ENCODE data around the gene CCDC146.
"Not testable (repeated sequence)": the region's sequence is repeated elsewhere in the genome, so short reads cannot be mapped to it uniquely, and the experiment has no call there.

The CCDC146 gene

DNA sequence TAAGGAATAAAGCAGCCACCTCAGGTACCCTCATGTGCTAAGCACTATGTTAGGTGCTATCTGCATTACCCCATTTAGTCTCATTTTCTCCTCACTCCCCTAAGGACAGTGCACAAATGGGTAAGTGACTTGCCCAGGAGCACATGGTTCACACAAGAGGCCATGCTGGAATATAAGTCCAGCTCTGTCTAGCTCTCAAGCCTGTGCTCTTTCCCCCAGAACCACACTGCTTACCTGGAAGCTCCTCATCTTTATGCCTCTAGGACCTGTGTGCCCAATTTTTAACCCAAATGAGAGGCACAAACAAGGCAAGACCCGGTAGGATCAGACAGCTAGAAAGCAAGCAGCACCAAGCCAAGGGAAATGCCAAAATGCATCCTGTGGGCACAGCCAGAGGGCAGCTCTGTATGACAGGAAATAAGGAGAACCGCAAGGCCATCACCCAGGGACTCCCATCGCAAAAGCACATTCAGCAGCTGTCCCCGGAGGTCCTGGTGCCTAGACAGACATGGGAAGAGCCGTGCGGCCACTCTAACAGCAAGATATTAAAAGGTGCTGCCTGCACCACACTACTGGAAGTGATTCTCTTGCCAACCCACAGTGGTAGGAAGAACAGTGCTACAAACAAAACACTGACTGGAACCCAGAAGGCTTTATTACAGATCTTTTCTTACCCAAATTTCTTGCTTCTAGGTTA, 205.7 kb downstream of the CCDC146 start:
- DNase-seq (ENCODE audit: low read depth in 2 of 2) = no peak

DNA sequence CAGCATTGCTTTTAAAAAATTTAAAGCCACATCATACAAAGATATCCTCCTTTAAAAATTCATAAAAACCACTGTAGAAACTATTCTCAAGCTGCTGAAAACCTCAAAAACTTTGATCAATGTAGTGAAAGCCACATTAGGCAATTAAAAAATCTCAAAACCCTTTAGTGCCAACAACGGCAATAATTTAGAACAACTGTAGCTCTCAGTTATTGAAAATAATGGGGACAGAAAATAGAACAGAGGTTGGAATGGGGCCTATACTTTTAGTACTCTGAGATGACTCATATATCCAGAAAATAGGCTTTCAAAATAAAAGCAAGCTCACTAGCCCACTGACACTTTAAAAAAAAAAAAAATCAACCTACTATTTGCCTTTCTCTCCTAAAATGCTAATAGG, 206.3 kb downstream of the CCDC146 start:
- peak in 1 of 2 experiments; percentile 33 for DNase-seq (ENCODE audit: low read depth in 2 of 2)

DNA sequence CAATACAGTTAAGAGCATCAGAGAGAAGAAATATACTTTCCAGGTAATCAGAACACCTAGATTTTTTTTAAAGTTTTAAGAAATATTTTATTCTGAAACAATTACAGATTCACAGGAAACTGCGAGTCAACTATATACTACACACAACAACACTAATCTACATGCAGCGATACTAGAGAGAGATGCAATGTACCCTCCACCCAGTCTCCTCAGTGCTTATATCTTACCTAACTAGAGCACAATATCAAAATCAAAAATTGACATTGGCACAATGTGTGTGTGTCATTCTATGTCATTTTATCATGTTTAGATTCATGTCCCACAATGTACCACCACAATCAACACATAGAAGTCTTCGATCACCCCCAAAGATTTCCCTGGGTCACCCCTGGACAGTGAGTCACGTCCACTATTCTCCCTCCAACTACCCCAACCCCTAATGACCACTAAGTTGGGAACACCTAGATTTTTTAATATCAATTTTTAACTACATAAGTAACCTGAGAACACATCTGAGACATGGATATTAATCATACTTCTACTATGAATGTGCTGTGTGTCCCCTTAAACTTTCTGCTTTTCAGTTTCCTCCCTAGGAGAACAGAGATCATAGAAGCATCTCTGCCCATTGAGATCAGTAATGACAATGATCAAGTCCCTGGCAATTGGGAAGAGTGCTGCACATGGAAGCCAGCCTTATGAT, 207.2 kb downstream of the CCDC146 start:
- DNase-seq (ENCODE audit: low read depth in 2 of 2) = no peak

GRCh38 chr7:77330169-77330882, 207.9 kb downstream of the CCDC146 start:
- DNase-seq (ENCODE audit: low read depth in 2 of 2) = no peak

GRCh38 chr7:77331938-77332695, 209.7 kb downstream of the CCDC146 start:
- DNase-seq (ENCODE audit: low read depth in 2 of 2) = peak in 1 of 2 experiments; percentile 41

GRCh38 chr7:77334039-77334438, 211.6 kb downstream of the CCDC146 start:
- DNase-seq (ENCODE audit: low read depth in 2 of 2) = not testable (repeated sequence)

DNA sequence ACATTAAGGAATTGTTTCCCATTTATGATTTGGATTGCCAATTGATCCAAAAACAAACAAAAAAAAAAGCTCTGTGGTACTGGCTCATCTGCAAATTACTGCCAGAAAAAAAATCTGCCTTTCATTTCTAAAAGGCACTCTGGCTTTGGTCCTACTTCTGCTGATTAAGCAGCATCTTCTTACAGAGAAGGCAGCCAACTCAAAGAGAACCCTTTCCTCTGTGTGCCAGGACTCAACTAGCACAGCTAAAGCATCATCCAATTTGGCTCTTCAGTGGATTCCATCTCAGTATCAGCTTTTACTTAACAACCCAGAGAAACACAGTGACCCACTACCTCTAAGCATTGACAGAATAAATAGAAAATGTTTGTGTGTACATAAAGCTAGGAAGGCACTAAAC, 213.2 kb downstream of the CCDC146 start:
- no peak for DNase-seq (ENCODE audit: low read depth in 2 of 2)

GRCh38 chr7:77337456-77337990, 215.1 kb downstream of the CCDC146 start:
- DNase-seq (ENCODE audit: low read depth in 2 of 2) = no peak

GRCh38 chr7:77338260-77338659, 215.8 kb downstream of the CCDC146 start:
- DNase-seq (ENCODE audit: low read depth in 2 of 2) = no peak

DNA sequence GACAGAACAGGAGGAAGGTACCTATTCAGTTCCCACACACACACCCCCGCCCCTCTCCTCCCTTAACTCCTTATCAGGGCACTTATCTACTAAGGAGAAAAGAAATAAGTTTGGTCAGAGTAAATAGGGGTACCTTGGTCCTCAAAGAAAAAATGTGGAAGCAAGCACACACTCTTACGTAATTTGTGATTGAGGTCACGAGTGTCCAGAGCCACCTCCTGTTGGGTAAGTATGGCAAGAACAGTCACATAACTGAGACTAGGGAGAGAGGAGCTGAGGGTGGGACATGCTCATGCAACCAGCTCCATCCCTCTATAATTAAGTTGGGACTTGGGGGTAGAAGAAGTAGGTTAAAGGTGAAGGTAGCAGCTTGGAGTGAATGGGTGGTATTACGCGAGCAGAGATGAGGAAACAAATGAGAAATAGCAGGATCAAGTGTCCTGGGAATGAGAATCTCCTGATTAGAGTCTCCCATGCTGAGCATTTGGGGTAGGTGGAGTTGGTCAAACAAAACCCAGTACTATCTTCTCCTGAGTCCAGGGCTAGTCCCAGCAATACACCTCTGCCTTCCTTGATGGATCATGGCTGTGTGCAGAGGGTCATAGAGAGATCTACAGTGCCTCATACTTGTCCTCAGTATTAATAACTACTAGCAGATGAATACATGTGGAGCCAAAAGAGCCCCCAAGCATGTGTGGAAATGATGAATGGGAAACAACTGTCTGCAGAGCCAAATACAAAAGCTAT, 216.6 kb downstream of the CCDC146 start:
- no peak for DNase-seq (ENCODE audit: low read depth in 2 of 2)

GRCh38 chr7:77339726-77340125, 217.3 kb downstream of the CCDC146 start:
- DNase-seq (ENCODE audit: low read depth in 2 of 2) = no peak

Measured in fibroblast of skin of left biceps (primary cell).